Suprapubic skin (tissue), 4 donors: Measurements from ENCODE around the gene MUC6. TPM values are rescaled to one million over a fixed set of nuclear protein-coding genes. Genes with fewer than 3 reads are reported as not detected.

ENCODE experiments used
- DNase-seq, 2 donors: peaks; one replicate each; pipeline ENCODE4 v3.0.0-alpha.2; 2019; ENCODE audit warnings: low spot score in 2 of 2
- H3K27ac ChIP-seq: fragments of 200-600 bp; sonication (generic); one replicate; pipeline ENCODE4 v1.5.1; 2019
- H3K27me3 ChIP-seq: fragments of 200-600 bp; sonication (generic); one replicate; pipeline ENCODE4 v1.5.1; 2019
- H3K36me3 ChIP-seq: fragments of 200-600 bp; sonication (generic); one replicate; pipeline ENCODE4 v1.5.1; 2019
- H3K4me1 ChIP-seq: fragments of 200-600 bp; sonication (generic); one replicate; pipeline ENCODE4 v1.5.1; 2019
- H3K4me3 ChIP-seq: fragments of 200-600 bp; sonication (generic); one replicate; pipeline ENCODE4 v1.5.1; 2019; ENCODE audit warnings: mild to moderate bottlenecking
- H3K9me3 ChIP-seq: fragments of 200-600 bp; sonication (generic); one replicate; pipeline ENCODE4 v1.5.1; 2019
- EP300 ChIP-seq: sonication (generic); formaldehyde crosslinking; IDR thresholded peaks from one replicate; pipeline ENCODE4 v1.6.1; 2017; ENCODE audit warnings: antibody characterized with exemption
- POLR2A ChIP-seq, 2 donors: fragments of 450-650 bp; IDR thresholded peaks; one replicate each; pipeline ENCODE4 v1.6.1; 2017; ENCODE audit warnings: antibody characterized with exemption in 2 of 2, mild to moderate bottlenecking in 2 of 2, moderate library complexity in 2 of 2
- POLR2AphosphoS5 ChIP-seq, 3 donors: sonication (generic); formaldehyde crosslinking; IDR thresholded peaks; one replicate each; pipeline ENCODE4 v1.6.1; 2017; ENCODE audit warnings: antibody characterized with exemption in 3 of 3
- WGBS: methylation state at CpG from one replicate; pipeline ENCODE4 v1.1.5; 2018; 5-methylcytosine and 5-hydroxymethylcytosine counted together
- total RNA-seq, 4 donors: library from RNA; depleted of rRNA; stranded (reverse); fragments of >200 nt; gene quantifications; one replicate each; pipeline ENCODE4 v1.1.0, GENCODE V29; 2016
- TF ChIP-seq, protein P1 (sequence below), 2 donors: fragments of 200-600 bp in 1 of 2; fragments of 450-650 bp in 1 of 2; sonication (generic) in 1 of 2; IDR thresholded peaks; one replicate each; pipeline ENCODE4 v1.5.1; 2016 to 2019; ENCODE audit warnings: antibody characterized with exemption in 2 of 2, mild to moderate bottlenecking in 1 of 2, moderate library complexity in 1 of 2

Gene MUC6
- total RNA-seq, 4 donors from 2014 or later, result 0.04 TPM; not detected in 3

DNA sequence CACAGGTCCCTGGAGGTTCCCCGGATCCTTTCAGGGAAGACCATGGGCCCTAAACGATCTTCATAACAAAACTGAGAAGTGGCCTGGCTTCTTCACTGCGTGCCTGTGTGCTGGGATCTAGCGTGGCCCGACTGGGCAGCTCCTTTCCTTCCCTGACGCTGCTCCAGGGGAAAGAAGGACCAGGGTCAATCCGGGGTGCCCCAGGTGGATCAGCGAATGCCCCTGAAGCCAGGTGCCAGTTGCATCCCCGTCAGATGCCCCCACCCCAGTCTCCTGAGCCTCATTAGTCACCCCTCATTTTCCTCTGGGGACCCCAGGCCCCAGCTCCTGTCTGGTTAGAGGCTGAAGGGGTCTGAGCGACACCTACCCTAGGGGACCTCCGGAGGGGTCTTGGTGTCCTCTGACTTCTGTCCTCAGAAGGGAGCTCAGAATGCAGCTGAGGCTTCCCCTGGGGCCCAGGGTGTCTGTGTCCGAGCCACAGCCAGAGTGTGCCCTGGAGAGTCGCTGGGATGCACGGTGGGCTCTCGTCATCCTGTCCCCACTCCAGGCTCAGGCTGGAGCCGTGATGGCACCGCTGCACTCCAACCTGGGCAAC, 18.7 kb upstream of the MUC6 start:
- Histone ChIP-seq H3K27me3 (peaks cover 30% of the 10 kb centered on the region), H3K9me3 (no peaks in the 10 kb centered on the region), H3K4me3 (no peak overlapping the region), H3K27ac (no peak overlapping the region), H3K36me3 (no peaks in the 10 kb centered on the region), H3K4me1 (peaks cover 17% of the 10 kb centered on the region)
- 88% methylated on average over 17 of the region's 17 CpGs for WGBS
- no peak for DNase-seq
- TF ChIP-seq POLR2AphosphoS5 (IDR thresholded peaks at IDR 0.05) (no peak), EP300 (no peak), POLR2A (IDR thresholded peaks at IDR 0.05) (no peak)
- TF ChIP-seq, protein P1, sequence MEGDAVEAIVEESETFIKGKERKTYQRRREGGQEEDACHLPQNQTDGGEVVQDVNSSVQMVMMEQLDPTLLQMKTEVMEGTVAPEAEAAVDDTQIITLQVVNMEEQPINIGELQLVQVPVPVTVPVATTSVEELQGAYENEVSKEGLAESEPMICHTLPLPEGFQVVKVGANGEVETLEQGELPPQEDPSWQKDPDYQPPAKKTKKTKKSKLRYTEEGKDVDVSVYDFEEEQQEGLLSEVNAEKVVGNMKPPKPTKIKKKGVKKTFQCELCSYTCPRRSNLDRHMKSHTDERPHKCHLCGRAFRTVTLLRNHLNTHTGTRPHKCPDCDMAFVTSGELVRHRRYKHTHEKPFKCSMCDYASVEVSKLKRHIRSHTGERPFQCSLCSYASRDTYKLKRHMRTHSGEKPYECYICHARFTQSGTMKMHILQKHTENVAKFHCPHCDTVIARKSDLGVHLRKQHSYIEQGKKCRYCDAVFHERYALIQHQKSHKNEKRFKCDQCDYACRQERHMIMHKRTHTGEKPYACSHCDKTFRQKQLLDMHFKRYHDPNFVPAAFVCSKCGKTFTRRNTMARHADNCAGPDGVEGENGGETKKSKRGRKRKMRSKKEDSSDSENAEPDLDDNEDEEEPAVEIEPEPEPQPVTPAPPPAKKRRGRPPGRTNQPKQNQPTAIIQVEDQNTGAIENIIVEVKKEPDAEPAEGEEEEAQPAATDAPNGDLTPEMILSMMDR (IDR thresholded peaks at IDR 0.05), result no peak

DNA sequence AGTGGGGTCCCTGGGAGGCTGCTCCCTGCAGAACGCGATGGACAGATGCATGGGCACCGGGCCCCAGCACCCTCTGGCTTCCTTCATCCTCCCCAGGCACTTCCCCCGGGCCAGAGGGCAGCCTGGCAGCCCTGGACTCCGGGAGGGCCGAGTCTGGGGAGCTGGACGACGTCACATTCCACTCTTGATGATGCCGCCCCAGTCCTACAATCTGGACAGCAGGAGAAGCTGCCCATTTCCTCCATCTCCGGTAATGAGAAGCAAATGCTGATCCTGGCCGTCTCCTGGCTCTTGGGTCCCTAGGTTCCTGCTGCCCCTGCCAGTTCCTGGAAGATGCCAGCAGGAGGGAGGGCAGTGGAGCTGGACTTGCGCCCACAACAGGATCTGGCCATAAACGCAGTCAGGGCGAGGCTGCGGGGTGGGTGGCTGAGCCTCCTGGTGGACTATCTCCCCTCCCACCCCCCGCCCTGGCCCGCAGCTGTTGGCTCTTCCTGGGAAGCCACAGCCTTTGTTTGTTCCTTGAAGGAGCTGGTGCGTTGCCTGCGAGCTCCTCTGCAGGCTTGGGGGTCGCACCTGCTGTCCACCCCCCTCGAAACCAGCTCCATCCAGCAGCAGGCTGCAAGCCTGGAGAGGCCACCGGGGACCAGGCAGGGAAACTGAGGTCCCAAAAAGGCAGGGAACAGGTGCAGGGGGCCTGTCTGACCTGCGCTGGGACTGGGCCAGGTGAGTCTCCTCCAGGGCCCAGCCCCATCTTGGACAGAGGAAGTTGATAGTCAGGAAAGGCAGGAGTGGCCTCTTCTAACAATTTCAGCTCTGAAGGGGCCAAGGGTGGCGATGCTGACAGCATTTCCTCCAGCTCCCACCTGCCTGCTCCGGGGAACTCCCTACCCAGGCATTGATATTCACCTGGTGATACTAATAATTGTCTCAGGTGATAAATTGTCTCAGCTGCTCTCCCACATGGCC, 17.9 kb upstream of the MUC6 start:
- Histone ChIP-seq H3K4me3 (no peak overlapping the region), H3K4me1 (peaks cover 17% of the 10 kb centered on the region), H3K27me3 (peaks cover 30% of the 10 kb centered on the region), H3K36me3 (no peaks in the 10 kb centered on the region), H3K27ac (no peak overlapping the region), H3K9me3 (no peaks in the 10 kb centered on the region)
- TF ChIP-seq POLR2AphosphoS5 (IDR thresholded peaks at IDR 0.05) (no peak), POLR2A (IDR thresholded peaks at IDR 0.05) (no peak), EP300 (no peak)
- TF ChIP-seq, protein P1 (IDR thresholded peaks at IDR 0.05), result no peak
- WGBS, result 60% methylated on average over 5 of the region's 25 CpGs
- DNase-seq, result peak in 1 of 2 donors; percentile 54

DNA sequence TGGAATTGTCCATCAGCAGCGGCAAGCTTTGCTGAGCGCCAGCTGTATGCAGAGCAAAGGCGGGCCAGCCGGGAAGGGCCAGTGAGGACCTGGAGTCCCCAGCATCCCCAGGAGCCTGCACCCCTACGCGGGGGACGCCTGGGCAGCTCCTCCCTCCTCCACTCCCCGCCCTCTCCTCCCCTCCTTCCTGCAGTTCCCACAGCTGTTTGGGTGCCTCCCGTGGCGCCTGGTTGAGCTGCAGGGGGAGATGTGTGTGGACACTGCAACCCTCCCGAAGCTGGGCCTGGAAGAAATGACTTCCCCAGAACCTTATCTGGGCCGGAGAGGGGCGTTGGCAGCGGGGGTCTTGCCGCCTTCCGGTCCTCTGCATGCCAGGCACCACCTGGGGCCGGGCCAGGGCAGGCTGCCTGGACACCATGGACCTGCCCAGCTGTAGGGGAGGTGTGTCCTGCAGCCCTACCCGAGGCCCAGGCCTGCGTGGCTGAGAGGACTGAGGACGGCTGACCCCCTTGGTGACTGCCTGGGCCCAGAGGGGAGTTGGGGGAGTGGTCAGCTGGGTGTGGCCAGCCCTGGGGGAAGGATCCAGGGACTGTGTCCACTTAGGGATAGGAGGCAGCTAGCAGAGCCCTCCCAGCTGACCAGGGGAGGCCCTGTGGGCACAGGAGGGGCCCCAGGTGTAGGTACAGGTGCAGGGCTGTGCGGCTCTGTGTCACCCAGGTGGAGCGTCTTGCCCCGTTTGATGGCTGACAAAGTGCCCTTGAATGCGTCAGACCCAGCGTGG, 16.8 kb upstream of the MUC6 start:
- no peak for TF ChIP-seq POLR2A (IDR thresholded peaks at IDR 0.05)
- TF ChIP-seq EP300, result no peak
- TF ChIP-seq, protein P1 (IDR thresholded peaks at IDR 0.05), result no peak
- TF ChIP-seq POLR2AphosphoS5 (IDR thresholded peaks at IDR 0.05), result no peak
- H3K36me3 ChIP-seq, result no peaks in the 10 kb centered on the region
- peak in 1 of 2 donors; percentile 59 for DNase-seq
- no peak overlapping the region for H3K27ac ChIP-seq
- H3K4me3 ChIP-seq, result no peak overlapping the region
- H3K9me3 ChIP-seq, result no peaks in the 10 kb centered on the region
- peaks cover 36% of the 10 kb centered on the region for H3K27me3 ChIP-seq
- 64% methylated on average over 17 of the region's 25 CpGs for WGBS
- H3K4me1 ChIP-seq, result peaks cover 17% of the 10 kb centered on the region

DNA sequence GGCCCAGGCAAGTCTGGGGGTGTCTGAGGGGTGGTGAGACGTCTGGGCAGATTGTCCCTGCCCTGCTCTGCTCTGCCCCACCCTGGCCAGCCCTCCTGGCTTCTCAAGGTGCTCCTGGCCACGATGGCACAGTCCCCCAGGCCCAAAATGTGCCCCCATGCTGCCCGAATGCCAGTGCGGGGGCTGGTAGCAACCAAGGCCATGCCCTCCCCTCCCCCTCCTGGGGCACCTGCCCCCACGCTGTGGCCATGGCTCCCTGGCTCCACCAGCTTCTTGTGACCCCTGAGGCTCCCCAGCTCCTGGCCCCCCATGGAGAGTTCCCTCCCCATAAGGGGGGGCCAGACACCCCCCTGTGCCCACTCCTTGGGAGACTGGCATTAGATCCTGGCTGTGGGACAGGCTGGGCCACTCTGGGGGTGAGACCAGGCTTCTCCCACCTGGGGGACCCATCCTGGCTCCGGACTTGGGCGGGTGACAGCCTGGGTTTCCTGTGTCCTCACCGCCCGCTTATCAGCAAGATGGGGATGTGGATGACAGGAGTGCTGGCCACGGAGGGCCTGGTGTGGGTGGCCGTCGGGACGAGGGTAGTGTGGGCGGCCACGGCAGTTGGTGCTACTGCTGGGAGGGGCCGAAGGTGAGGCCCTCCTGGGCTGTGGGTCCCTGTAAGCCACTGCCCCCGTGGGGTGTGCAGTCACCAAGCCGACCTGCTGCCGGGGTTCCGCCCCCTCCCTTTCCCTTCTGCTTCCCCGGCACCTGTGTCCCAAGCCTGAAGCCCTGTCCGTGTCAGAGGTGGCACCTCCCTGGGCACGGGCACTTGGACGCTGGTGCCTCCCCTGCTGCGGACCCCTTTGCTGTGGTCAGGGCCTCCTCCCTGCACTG, 15.9 kb upstream of the MUC6 start:
- Histone ChIP-seq H3K27ac (no peak overlapping the region), H3K36me3 (no peaks in the 10 kb centered on the region), H3K27me3 (peaks cover 40% of the 10 kb centered on the region), H3K4me3 (no peak overlapping the region), H3K9me3 (no peaks in the 10 kb centered on the region), H3K4me1 (peaks cover 17% of the 10 kb centered on the region)
- DNase-seq, result peak in 1 of 2 donors; percentile 59
- TF ChIP-seq POLR2A (IDR thresholded peaks at IDR 0.05) (no peak), EP300 (no peak), POLR2AphosphoS5 (IDR thresholded peaks at IDR 0.05) (no peak)
- TF ChIP-seq, protein P1 (IDR thresholded peaks at IDR 0.05), result no peak
- WGBS, result 74% methylated on average over 9 of the region's 25 CpGs
